Measurements from ENCODE around the gene ENTPD7.
"Not testable (repeated sequence)": the region's sequence is repeated elsewhere in the genome, so short reads cannot be mapped to it uniquely, and the experiment has no call there.

The ENTPD7 gene, protein sequence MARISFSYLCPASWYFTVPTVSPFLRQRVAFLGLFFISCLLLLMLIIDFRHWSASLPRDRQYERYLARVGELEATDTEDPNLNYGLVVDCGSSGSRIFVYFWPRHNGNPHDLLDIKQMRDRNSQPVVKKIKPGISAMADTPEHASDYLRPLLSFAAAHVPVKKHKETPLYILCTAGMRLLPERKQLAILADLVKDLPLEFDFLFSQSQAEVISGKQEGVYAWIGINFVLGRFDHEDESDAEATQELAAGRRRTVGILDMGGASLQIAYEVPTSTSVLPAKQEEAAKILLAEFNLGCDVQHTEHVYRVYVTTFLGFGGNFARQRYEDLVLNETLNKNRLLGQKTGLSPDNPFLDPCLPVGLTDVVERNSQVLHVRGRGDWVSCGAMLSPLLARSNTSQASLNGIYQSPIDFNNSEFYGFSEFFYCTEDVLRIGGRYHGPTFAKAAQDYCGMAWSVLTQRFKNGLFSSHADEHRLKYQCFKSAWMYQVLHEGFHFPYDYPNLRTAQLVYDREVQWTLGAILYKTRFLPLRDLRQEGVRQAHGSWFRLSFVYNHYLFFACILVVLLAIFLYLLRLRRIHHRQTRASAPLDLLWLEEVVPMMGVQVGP

DNA sequence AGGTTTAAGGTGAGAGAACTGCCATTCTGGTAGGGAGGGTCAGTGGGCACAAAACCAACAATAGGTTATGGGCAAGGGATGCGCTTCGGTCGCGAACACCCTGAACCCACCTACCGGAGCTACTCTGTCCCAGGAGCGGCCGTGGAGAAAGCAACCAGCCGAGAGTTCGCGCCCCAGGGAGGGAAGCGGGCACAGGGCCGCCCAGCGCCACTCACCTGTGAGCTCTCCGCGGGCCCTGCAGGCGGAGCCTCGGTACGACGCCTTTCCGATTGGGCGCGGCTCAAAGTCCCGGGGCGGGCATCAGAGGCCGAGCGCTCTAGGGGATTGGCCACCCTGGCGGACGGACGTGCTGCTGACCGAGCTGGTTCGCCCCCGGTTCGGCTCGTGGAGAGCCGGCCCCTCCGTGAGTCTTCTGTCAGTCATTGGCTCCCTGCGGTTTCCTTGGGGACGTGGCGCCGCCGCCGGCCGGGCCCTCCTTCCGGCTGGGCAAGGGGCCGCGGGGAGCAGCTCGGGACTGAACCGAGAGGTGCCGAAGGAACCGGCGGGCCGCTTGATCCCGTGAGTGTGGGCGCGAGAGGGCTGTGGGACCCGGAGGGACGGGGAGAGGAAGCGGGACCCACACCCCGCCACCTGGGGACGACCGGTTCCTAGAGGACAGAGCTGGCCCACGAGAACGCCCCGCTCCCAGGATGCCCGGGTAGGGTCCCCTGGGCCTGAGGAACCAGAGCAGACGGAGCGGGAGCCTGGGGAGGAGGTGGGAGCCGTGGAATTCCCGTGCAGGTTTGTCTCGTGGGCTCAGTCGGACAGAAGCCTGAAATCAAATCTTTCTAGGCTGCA is at the start of gene ENTPD7:
Gene ENTPD7 (plus strand): TSS at position 479 of the 837 bp plus-strand sequence. CDS start 448 bp downstream, outside the sequence.
- Mint-ChIP-seq H3K9me3 (no peaks in the 10 kb centered on the region), H3K27me3 (peaks cover 18% of the 10 kb centered on the region), H3K4me1 (ENCODE audit: low read depth) (peaks cover 30% of the 10 kb centered on the region), H3K4me3 (peak within 1 kb of the TSS; percentile 88), H3K36me3 (ENCODE audit: low read depth) (peaks cover 4% of the 10 kb centered on the region), H3K27ac (peak within 1 kb of the TSS; percentile 79)

DNA sequence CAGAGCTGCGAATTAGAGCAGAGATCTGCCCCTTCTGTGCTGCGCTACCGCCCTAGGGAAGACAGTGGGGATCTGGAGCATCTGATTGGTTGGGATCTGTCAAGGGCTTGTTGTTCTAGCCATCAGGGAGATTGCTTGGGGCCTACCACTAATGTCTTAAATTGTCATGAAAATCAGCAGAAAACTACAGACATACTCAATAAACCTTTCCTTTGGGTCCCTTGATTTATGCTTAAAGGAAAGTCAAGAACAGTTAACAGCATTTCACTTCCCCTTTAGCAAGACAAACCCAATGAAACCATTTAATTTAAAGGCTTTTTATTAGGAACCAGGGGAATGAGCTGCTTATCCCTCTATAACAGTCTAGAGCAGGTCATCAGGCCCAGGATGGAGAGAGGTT is 49.1 kb upstream of the ENTPD7 start:
- H3K4me3 Mint-ChIP-seq = no peak overlapping the region
- peaks cover 24% of the 10 kb centered on the region for H3K4me1 Mint-ChIP-seq (ENCODE audit: low read depth)
- H3K36me3 Mint-ChIP-seq (ENCODE audit: low read depth) = peaks cover 35% of the 10 kb centered on the region
- H3K27me3 Mint-ChIP-seq = no peaks in the 10 kb centered on the region
- no peak overlapping the region for H3K27ac Mint-ChIP-seq
- H3K9me3 Mint-ChIP-seq = no peaks in the 10 kb centered on the region

DNA sequence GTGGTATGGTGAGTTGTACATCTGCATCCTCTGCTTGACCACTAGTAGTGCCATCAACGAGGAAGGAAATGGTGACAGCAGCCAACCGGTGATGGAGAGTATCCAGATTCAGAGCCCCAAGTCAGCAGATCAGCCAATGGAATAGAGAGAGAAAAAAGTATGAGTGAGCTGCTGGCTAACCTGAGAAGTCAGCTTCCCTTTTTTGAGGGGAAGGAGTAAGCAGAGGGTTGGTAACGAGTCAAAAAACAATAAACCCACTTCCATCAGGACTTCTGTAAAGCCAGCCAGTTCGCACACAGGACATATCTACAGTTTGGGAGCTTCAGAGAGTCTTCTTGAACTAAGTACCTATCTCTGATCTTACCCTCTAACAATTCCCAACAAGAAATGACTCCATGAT is 48.0 kb upstream of the ENTPD7 start:
- H3K4me3 Mint-ChIP-seq = no peak overlapping the region
- no peaks in the 10 kb centered on the region for H3K9me3 Mint-ChIP-seq
- no peak overlapping the region for H3K27ac Mint-ChIP-seq
- H3K27me3 Mint-ChIP-seq = no peaks in the 10 kb centered on the region
- peaks cover 40% of the 10 kb centered on the region for H3K36me3 Mint-ChIP-seq (ENCODE audit: low read depth)
- peaks cover 35% of the 10 kb centered on the region for H3K4me1 Mint-ChIP-seq (ENCODE audit: low read depth)

DNA sequence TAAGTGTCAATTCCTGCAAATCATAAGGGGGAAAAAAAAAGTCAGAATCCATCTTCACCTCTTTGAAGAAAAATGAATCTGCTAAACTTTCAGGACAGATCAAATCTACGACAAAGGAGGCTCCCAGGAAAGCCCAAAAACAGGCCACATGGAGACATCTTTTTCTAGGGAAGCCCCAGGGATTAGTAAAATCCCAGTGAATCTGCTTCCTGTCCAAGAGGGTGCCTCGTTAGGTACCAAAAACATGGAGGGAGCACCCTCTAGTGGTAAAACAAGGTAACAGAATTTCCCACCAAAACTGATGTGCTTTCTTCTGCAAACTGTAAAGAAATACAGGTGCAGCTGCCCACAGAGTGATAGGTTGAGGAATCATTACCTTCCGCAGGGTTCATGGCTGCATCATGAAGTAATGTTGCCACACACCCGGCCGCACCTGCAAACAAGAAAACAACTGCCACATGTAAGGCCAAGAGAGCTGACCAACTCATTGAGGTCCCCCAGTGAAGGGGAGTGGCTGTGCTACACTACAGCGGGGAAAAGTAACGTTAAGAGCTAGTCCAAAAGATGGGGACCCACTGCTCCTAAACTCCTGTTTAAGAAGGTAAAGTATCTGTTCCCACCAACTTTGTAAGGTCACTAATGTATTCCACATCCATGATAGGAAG is 47.0 kb upstream of the ENTPD7 start:
- H3K36me3 Mint-ChIP-seq (ENCODE audit: low read depth) = peaks cover 42% of the 10 kb centered on the region
- H3K27ac Mint-ChIP-seq = peak overlapping the region; percentile 74
- H3K4me3 Mint-ChIP-seq = no peak overlapping the region
- H3K4me1 Mint-ChIP-seq (ENCODE audit: low read depth) = peaks cover 45% of the 10 kb centered on the region
- H3K27me3 Mint-ChIP-seq = no peaks in the 10 kb centered on the region
- H3K9me3 Mint-ChIP-seq = no peaks in the 10 kb centered on the region

DNA sequence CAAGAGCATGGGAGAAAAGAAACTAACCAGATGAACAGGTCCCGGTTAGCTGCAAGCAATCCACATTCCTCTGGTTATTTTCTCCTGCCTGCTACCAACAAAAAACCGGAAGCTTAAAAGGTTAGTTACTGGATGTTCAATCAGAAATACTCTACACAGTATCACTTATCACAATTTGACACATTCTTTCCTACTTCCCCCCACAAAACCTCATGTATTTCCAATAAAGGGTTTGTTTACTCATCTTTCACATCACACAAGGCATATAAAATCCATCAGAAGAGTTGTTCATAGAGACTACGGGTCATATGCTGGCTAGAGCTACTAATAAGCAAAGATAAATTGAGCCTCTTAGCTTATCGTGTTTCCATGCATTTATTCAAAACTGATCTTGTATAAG is 43.9 kb upstream of the ENTPD7 start:
- Mint-ChIP-seq H3K4me3 (peak overlapping the region; percentile 56), H3K36me3 (ENCODE audit: low read depth) (peaks cover 50% of the 10 kb centered on the region), H3K27ac (peak overlapping the region; percentile 80), H3K9me3 (no peaks in the 10 kb centered on the region), H3K27me3 (no peaks in the 10 kb centered on the region), H3K4me1 (ENCODE audit: low read depth) (peaks cover 65% of the 10 kb centered on the region)

DNA sequence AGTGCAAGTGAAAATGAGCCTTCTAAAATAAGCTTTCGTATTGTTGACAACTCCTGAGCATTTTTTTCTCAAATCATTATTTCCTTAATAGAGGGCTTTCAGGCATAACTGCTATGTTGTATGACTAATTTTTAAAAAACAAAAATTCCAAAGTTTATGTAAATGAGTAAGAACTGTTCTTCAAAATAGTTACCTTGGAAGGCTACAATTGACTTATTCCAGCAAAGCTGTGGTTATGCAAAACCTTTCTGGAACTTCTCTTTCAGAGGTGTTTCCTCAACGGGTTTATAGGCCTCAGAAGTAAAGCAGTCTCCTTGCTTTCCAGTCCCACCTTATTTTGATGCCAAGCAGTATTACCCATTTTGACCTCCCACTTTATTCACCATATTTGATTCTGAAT is 41.6 kb upstream of the ENTPD7 start:
- Mint-ChIP-seq H3K36me3 (ENCODE audit: low read depth) (peaks cover 38% of the 10 kb centered on the region), H3K27ac (no peak overlapping the region), H3K9me3 (no peaks in the 10 kb centered on the region), H3K27me3 (no peaks in the 10 kb centered on the region), H3K4me1 (ENCODE audit: low read depth) (peaks cover 71% of the 10 kb centered on the region), H3K4me3 (peak overlapping the region; percentile 94)

DNA sequence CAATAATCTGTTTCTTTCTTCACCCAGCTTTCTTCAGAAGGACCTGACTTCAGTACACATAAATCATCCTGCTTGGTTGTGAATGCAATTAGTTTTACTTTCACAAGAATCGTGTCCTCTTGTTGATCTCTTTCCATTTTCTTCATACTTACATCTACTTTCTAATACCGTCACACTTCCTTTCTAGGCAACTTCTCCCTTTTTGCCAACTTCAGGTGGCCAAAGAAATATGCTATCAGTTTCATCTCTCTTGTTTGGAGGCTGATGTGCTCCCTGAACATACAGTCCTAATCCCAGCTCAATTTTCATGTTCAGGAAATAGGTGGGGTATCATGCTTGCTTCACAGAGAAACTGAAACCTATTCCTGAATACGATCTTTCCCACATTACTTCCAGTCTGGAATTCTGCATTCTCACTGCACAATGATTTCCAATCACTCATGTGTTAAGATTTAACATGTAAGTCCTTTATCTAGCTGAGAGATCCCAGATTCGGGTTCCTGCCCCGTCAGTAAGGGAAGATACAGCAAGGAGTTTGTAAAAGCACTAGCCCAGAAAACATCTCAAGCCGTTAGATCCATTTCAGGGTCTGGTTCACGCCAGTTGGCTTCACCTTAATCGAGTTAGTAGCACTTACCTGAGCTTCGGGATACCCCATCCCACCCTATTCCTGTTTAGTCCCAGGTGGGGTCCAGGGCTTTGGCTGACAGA is 40.1 kb upstream of the ENTPD7 start:
- H3K27me3 Mint-ChIP-seq = no peaks in the 10 kb centered on the region
- peaks cover 63% of the 10 kb centered on the region for H3K4me1 Mint-ChIP-seq (ENCODE audit: low read depth)
- H3K36me3 Mint-ChIP-seq (ENCODE audit: low read depth) = peaks cover 30% of the 10 kb centered on the region
- no peaks in the 10 kb centered on the region for H3K9me3 Mint-ChIP-seq
- H3K27ac Mint-ChIP-seq = peak overlapping the region; percentile 88
- peak overlapping the region; percentile 94 for H3K4me3 Mint-ChIP-seq

DNA sequence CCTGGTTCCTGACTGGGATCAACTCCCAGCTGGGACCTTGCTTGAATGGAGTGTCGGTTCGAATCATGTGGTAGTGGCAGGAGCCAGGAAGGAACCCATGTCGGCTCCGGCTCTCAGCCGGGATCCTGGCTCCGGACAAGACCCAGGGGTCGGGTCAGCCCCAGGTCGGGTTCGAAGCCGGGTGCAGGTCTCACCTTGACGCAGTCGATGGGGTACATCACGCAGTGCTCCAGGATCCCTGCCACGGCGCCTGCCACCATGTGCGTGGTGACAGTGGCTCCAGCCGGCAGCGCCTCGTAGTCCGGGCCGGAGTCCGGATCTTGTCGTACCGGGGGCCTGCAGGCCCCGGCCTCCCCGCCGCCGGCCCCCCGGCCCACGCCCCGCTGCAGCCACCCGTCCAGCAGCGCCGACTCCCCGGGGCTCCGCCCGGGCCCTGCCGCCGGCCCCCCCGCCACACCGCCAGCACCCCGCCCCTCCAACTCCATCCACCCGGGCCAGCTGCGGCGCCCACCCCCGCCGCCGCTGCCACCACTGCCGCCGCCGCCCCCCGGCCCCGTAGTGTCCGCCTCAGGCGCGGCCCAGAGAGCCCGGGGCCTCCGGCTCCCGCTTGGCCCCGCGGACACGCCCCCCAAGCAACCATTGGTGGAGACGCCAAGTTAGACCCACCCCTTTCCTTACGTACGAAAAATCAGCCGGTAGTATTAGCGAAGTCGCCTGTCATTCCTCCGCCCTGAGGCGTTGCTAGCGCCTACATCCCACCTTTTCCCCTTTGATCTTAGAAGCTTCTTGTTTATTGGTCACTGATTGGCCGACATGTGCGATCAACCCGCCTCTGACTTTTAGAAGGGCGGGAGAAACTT is 39.2 kb upstream of the ENTPD7 start, which contains the start of gene SLC25A28:
Gene SLC25A28 (minus strand): TSS at position 589 of the 860 bp plus-strand sequence. CDS start 104 bp downstream, at position 485.
- Mint-ChIP-seq H3K27me3 (no peaks in the 10 kb centered on the region), H3K36me3 (ENCODE audit: low read depth) (peaks cover 30% of the 10 kb centered on the region), H3K9me3 (no peaks in the 10 kb centered on the region), H3K4me1 (ENCODE audit: low read depth) (peaks cover 57% of the 10 kb centered on the region), H3K27ac (peak within 1 kb of the TSS; percentile 97), H3K4me3 (peak within 1 kb of the TSS; percentile 94)

DNA sequence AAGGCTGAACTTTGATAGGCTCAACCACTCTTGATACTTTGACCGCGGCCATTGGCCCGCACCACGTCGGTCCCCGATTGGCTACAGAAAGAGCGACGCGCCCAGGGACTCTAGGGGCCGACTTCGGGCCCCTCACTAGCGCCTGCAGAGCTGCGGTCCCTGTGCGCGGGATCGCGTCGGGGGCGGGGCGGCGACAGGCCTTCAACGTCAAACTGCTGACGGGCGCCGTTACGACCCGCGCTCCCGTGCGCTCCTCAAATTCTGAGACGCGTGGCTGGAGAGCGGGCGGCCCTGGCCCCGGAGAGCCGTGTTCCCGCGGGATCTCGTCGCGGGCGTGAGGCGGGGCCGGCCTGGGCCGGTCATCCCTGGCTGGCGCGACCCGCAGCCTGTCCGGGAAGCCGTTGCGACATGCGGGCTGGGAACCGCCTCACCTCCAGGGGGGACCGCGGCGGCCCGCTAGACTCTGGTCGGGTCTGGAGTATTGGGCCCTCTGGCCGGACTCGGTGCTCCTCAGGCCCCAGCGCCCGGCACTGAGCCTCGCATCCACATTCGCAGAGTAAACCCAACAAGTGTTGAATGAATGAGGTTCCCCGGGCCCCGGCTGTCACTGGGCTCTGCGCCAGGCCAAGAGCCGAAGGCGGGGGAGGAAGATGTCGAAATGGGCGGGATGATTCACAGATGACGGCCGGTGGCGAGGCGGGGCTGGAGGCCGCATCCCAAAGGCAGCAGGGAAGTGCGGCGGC is 38.4 kb upstream of the ENTPD7 start:
- peaks cover 23% of the 10 kb centered on the region for H3K36me3 Mint-ChIP-seq (ENCODE audit: low read depth)
- H3K9me3 Mint-ChIP-seq = no peaks in the 10 kb centered on the region
- peak overlapping the region; percentile 97 for H3K27ac Mint-ChIP-seq
- H3K4me1 Mint-ChIP-seq (ENCODE audit: low read depth) = peaks cover 49% of the 10 kb centered on the region
- H3K4me3 Mint-ChIP-seq = peak overlapping the region; percentile 82
- H3K27me3 Mint-ChIP-seq = no peaks in the 10 kb centered on the region

DNA sequence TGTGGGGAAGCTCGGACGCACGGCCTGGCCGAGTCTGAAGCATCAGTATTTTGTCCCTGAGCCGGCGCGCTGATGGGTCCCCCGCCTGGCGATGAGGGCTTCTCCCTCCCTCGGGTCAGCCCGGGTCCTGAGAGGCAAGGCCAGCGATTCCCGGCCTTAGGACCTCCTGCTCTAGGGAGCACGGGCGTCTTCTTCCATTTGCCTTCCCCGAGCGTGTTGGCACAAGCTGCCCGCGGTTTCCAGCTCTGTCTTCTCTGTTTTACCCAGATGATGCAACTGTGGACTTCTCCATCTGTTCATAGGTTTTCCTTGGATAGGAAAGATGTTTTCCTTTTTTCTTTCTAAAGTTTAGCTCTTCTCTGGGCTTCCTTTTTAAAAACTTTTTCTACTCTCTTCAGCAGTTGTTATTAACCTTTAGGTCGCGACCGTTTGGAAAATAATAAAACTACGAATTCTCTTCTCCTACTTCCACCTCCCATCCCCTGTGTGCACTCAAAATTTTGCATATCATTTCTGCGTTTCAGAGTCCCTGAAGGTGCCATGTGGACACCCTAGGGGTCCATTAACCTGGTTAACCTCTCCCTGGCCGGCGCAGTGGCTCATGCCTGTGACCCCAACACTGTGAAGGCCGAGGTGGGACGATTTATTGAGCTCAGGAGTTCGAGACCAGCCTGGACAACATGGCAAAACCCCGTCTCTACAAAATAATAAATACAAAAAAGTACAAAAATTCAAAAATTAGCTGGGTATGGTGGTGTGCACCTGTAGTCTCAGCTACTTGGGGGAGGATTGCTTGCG is 37.7 kb upstream of the ENTPD7 start:
- Mint-ChIP-seq H3K9me3 (no peaks in the 10 kb centered on the region), H3K36me3 (ENCODE audit: low read depth) (peaks cover 23% of the 10 kb centered on the region), H3K27ac (peak overlapping the region; percentile 97), H3K27me3 (no peaks in the 10 kb centered on the region), H3K4me1 (ENCODE audit: low read depth) (peaks cover 42% of the 10 kb centered on the region), H3K4me3 (peak overlapping the region; percentile 82)

DNA sequence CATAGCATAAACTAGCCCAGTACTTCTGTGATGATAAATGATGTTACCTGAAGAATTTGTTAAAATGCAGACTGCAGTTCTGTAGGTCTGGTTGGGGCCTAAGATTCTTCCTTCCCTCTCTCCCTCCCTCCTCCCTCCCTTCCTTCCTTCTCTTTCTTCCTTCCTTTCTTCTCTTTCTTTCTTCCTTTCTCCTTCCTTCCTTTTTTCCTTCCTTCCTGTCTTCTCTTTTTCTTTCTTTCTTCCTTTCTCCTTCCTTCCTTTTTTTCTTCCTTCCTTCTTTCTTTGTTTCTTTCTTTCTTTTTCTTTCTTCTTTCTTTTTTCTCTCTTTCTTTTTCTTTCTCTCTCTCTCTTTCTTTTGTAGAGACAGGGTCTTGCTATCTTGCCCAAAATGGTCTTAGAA is 35.4 kb upstream of the ENTPD7 start:
- Mint-ChIP-seq H3K27ac (peak overlapping the region; percentile 30), H3K27me3 (no peaks in the 10 kb centered on the region), H3K4me3 (no peak overlapping the region), H3K36me3 (ENCODE audit: low read depth) (peaks cover 5% of the 10 kb centered on the region), H3K4me1 (ENCODE audit: low read depth) (peaks cover 19% of the 10 kb centered on the region), H3K9me3 (no peaks in the 10 kb centered on the region)

DNA sequence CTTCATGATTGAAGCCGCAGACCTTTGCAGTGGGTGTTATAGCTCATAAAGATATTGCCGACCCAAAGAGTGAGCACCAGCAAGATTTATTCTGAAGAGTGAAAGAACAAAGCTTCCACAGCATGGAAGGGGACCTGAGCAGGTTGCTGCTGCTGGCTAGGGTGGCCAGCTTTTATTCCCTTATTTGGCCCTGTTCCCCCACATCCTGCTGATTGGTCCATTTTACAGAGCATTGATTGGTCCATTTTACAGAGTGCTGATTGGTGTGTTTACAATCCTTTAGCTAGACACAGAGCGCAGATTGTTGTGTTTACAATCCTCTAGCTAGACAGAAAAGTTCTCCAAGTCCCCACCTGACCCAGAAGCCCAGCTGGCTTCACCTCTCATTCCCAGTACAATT is 34.2 kb upstream of the ENTPD7 start:
- H3K9me3 Mint-ChIP-seq; H3K4me3 Mint-ChIP-seq; H3K27me3 Mint-ChIP-seq; H3K36me3 Mint-ChIP-seq (ENCODE audit: low read depth); H3K27ac Mint-ChIP-seq: not testable (repeated sequence)
- H3K4me1 Mint-ChIP-seq (ENCODE audit: low read depth) = peaks cover 15% of the 10 kb centered on the region

Measured in stimulated activated naive CD8-positive, alpha-beta T cell treated with anti-CD3 and anti-CD28 coated beads, Interleukin-15, Interleukin-2, amounts not matched to agents 100 ng/mL and 50 ng/mL, for 24 hours (primary cell).